Measurements from ENCODE around the gene SIM1. TPM values are rescaled to one million over a fixed set of nuclear protein-coding genes. Genes with fewer than 3 reads are reported as not detected.

SIM1 gene
- total RNA-seq, 3 donors from 2014 or later, result not detected

DNA sequence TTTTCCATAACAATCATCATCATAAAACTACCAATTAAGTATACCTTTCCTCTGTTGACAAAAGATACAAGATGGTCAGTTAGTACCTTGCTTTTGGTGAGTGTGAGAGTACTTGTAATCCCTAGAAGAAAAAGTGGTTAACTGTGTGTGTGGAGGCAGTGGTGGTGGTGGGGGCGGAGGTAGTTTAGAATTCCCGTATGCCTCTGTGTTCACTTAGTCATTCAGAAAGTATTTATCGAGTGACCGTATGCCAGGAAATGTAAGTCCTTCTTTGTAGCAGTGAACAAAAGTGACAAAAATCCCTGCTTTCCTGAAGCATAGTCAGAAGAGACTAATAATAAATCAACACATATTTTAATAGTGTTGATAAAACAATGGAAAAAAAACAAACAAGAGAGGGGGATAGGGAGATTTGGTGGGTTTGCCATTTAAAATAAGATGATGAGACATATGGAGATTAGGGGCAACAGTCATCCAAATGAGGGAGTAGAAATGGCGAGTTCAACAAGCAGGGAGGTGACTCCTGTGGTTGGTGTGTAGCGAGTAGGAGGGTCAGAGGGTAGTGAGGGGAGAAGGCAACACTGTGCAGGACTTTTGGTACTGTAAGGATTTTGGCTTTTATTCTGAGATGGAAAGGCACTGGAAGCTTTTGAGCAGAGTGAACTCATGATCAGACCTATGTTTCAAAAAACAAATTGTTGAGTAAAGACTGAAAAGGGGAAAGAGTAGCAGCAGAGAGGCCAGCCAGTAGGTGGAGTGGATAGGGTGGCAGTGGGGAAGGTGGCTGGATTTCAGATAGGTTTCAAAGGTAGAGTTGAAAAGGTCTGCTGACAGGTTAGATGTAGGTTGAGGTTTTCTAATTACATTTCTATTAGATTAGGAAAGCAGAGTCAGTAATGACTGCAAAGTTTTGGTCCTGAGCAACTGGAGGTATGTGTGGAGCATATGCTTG is 40.3 kb upstream of the SIM1 start:
- no peak for ATAC-seq
- Histone ChIP-seq H3K4me1 (ENCODE audit: low read depth) (no peaks in the 10 kb centered on the region), H3K4me3 (no peak overlapping the region), H3K9me3 (no peaks in the 10 kb centered on the region), H3K36me3 (ENCODE audit: low read depth) (no peaks in the 10 kb centered on the region)
- TF ChIP-seq, protein P1, sequence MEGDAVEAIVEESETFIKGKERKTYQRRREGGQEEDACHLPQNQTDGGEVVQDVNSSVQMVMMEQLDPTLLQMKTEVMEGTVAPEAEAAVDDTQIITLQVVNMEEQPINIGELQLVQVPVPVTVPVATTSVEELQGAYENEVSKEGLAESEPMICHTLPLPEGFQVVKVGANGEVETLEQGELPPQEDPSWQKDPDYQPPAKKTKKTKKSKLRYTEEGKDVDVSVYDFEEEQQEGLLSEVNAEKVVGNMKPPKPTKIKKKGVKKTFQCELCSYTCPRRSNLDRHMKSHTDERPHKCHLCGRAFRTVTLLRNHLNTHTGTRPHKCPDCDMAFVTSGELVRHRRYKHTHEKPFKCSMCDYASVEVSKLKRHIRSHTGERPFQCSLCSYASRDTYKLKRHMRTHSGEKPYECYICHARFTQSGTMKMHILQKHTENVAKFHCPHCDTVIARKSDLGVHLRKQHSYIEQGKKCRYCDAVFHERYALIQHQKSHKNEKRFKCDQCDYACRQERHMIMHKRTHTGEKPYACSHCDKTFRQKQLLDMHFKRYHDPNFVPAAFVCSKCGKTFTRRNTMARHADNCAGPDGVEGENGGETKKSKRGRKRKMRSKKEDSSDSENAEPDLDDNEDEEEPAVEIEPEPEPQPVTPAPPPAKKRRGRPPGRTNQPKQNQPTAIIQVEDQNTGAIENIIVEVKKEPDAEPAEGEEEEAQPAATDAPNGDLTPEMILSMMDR (IDR thresholded peaks at IDR 0.05), result no peak
- DNase-seq, result no peak
- intact Hi-C loops (cut with DNase I, micrococcal nuclease), result no loop called here

DNA sequence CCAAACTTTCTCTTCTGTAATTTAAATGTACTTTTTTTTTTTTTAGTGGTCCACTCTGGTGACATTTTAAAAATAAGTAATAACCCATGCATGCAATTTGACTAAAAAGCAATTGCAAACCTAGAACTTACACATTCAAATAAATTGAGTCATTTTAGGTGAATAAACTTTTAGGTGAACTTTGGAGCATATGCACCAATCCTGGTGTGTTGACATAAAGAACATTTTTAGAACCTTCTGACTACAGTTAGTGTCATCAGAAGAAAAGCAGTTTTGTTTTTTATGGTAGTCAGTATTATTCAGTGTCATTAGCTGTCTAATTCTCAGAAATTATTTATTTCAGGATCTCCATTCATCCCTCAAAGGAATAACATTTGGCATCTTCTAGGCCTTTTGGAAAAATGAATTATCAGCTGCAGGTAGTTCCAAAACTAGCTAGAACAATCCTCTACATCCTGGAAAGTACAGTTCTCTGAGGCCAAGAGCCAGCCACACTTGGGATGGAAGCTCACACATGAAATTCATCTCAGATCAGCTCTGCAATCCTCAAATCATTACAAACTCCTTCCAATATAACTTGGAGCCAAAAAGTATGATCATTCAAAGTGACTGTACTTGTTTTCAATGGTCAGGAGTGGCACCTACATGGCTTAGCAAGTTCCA is 38.5 kb upstream of the SIM1 start:
- intact Hi-C loops (cut with DNase I, micrococcal nuclease), result no loop called here
- Histone ChIP-seq H3K9me3 (no peaks in the 10 kb centered on the region), H3K4me3 (no peak overlapping the region), H3K36me3 (ENCODE audit: low read depth) (no peaks in the 10 kb centered on the region), H3K4me1 (ENCODE audit: low read depth) (no peaks in the 10 kb centered on the region)
- no peak for DNase-seq
- TF ChIP-seq, protein P1 (IDR thresholded peaks at IDR 0.05), result no peak
- ATAC-seq, result no peak

DNA sequence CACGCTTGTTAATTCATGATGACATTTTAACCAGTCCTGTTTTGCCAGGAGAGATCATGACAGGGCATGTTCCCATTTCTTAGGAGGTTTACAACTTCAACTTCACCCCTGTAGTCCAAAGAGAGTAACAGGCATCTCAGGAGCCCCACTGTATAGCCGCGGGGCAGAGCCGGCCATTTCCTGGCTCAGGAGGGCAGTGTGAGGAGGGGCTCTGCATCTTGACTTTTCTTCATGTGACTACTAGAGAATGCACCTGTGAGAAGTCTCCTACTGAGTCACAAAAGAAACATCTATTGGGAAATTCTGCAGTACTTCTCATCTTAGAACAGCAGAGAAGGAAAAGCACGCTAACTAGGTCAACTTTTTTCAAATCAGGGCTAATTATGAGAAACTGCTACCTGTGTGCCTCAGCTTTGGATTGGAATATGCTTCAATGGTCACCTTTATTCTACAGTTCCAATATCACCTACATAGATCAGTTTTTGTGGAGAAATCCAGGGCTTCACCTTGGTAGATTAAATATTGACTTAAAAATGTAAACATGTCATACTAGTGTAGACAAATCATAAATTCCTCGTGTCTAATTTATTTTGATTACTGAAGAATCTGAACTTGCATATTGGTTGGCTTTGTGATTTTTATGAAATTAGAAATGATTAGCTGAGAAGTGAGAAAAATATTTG is 28.6 kb upstream of the SIM1 start:
- Histone ChIP-seq H3K4me3 (no peak overlapping the region), H3K9me3 (no peaks in the 10 kb centered on the region), H3K4me1 (ENCODE audit: low read depth) (no peaks in the 10 kb centered on the region), H3K36me3 (ENCODE audit: low read depth) (no peaks in the 10 kb centered on the region)
- no peak for ATAC-seq
- TF ChIP-seq, protein P1 (IDR thresholded peaks at IDR 0.05), result no peak
- no peak for DNase-seq
- intact Hi-C loops (cut with DNase I, micrococcal nuclease), result no loop called here

DNA sequence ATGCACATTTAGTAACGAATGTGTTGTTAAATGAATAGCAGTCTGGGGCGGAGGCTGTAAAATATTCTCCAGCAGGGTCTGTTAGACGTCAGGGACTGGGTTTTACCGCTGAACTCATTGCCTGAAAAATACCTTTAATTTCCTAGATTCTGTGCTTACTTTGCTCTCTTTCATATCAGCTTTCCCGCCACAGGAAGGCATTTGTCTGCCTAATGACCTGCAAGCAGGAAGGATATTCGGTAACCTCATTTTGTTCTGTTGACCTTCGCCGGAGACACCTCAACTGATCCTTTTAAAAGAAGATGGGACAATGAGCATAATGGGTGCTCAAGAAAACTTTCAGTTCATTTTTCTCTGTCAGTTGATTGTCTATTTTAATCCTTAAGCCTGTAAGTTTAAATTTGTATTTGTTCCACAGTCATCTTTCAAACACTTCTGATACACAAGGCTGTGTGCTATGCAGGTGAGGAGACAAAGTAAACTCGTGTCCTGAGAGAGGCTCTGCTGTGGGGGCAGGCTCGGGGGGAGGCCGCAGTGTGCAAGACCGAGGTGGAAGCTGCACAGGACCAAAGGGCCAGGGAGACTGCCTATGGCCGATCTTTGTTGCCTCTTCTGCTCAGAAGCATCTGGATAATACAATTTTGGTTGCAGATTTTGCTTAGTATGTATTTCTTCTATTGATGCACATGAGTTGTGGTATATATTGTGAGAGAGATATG is 27.4 kb upstream of the SIM1 start:
- Histone ChIP-seq H3K4me3 (no peak overlapping the region), H3K9me3 (no peaks in the 10 kb centered on the region), H3K4me1 (ENCODE audit: low read depth) (no peaks in the 10 kb centered on the region), H3K36me3 (ENCODE audit: low read depth) (no peaks in the 10 kb centered on the region)
- intact Hi-C loops (cut with DNase I, micrococcal nuclease), result no loop called here
- DNase-seq (no peak), ATAC-seq (no peak)
- TF ChIP-seq, protein P1 (IDR thresholded peaks at IDR 0.05), result no peak

DNA sequence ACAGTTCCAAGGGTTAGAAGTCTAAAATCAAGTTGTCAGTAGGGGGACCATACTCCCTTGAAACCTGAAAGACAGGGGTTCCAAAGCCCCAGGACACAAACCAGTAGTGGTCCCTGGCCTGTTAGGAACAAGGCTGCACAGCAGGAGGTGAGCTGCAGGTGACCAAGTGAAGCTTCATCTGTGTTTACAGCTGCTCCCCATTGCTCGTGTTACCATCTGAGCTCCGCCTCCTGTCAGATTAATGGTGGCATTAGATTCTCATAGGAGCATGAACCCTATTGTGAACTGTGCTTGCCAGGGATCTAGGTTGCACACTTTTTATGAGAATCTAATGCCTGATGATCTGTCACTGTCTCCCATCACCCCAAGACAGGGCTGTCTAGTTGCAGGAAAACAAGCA is 25.3 kb upstream of the SIM1 start:
- H3K4me3 ChIP-seq, result no peak overlapping the region
- ATAC-seq, result no peak
- no peaks in the 10 kb centered on the region for H3K36me3 ChIP-seq (ENCODE audit: low read depth)
- H3K9me3 ChIP-seq, result no peaks in the 10 kb centered on the region
- H3K4me1 ChIP-seq (ENCODE audit: low read depth), result no peaks in the 10 kb centered on the region
- TF ChIP-seq, protein P1 (IDR thresholded peaks at IDR 0.05), result no peak
- intact Hi-C loops (cut with DNase I, micrococcal nuclease), result no loop called here
- DNase-seq, result no peak

All from mucosa of descending colon (tissue), 3 donors.